Epidermal melanocyte (primary cell): ENCODE measurements around the gene KLHL6.
"Not testable (repeated sequence)": the region's sequence is repeated elsewhere in the genome, so short reads cannot be mapped to it uniquely, and the experiment has no call there.

Experiments used
- DNase-seq: peaks from one replicate; pipeline ENCODE4 v3.0.0; 2011; ENCODE audit warnings: low spot score; ENCODE audit not compliant: insufficient read length

The KLHL6 gene

GRCh38 chr3:183448369-183449128 lies 107.0 kb downstream of the KLHL6 start:
- no peak for DNase-seq

GRCh38 chr3:183447206-183448001 lies 108.1 kb downstream of the KLHL6 start:
- DNase-seq: peak; percentile 73

- DNase-seq: no peak
Measured at GRCh38 chr3:183446838-183447205, 108.7 kb downstream of the KLHL6 start.

GRCh38 chr3:183444748-183445147 lies 110.8 kb downstream of the KLHL6 start:
- DNase-seq: no peak

- DNase-seq: no peak
Measured at GRCh38 chr3:183443395-183444385, 111.8 kb downstream of the KLHL6 start.

- DNase-seq: no peak
Measured at GRCh38 chr3:183442994-183443393, 112.5 kb downstream of the KLHL6 start.

GRCh38 chr3:183440521-183440920 lies 115.0 kb downstream of the KLHL6 start:
- DNase-seq: not testable (repeated sequence)

GRCh38 chr3:183439515-183439914 lies 116.0 kb downstream of the KLHL6 start:
- no peak for DNase-seq

- no peak for DNase-seq
Measured at GRCh38 chr3:183438735-183439134, 116.8 kb downstream of the KLHL6 start.

GRCh38 chr3:183437666-183438564 lies 117.6 kb downstream of the KLHL6 start:
- no peak for DNase-seq
